LNCAP (cell line): ENCODE measurements around the gene PTPA.

Experiments used
- CTCF ChIP-seq: fragments of 450-650 bp; IDR thresholded peaks from 2 replicates; pipeline ENCODE4 v1.5.1; 2017; ENCODE audit warnings: mild to moderate bottlenecking

PTPA gene

DNA sequence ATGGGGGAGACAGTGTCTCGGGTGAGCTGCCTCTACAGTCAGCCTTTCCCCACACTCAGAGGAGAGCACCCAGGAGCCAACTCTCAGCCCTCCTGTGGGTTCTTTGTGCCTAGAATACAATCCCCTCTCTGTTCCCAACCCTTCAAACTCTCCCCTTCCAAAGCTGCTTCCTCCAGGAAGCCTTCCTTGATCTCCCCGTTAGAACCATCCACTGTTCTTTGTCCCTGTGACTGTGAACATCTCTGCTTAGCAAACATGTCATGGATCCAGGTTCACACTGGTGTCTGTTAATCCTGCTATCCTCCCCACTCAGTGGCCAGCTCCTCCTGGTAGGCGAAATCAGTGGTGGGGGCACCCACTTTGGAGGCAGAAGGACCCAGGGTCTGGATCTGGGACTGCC, 83.0 kb downstream of the PTPA start:
- TF ChIP-seq CTCF: no peak

GRCh38 chr9:129195606-129196005, 84.4 kb downstream of the PTPA start:
- TF ChIP-seq CTCF: no peak

GRCh38 chr9:129197978-129198318, 86.7 kb downstream of the PTPA start:
- TF ChIP-seq CTCF: no peak
